ENCODE measurements around the gene TIGD1. TPM values are rescaled to one million over a fixed set of nuclear protein-coding genes. Genes with fewer than 3 reads are reported as not detected.

Gene TIGD1
- total RNA-seq, 1 experiment from 2014 or later, result 6.0 TPM

GRCh38 chr2:232569541-232569940 lies 19.2 kb upstream of the TIGD1 start:
- ChIA-PET CTCF (no interaction called here), RAD21 (ENCODE audit: low non-redundant PET in 1 of 2, low total read pairs in 2 of 2, uncharacterized antibody in 2 of 2, unreplicated experiment in 2 of 2) (no interaction called here)

DNA sequence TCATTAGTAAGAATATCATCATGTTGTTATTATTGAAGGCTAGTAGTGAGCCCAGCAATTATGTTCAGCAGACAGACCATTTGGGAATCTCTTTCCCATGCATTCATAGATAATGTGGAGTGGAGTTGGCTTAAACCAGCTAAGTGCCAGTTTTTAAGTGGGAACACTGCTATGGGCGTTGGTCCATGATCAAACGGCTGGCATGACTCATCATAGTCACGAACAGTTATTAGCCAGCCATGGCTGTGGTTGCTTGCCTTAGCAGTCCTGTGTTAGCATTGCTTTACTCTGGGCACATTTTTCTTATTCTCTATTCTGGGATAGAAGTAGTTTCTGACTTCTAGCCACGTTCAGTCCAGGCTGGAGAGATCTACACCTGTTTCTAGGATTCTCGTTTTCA lies 17.8 kb upstream of the TIGD1 start:
- peak overlapping the region; percentile 38 for H3K9ac ChIP-seq (ENCODE audit: low read length)
- H4K20me1 ChIP-seq (ENCODE audit: insufficient read depth), result no peaks in the 10 kb centered on the region
- H2AFZ ChIP-seq (ENCODE audit: low read depth, low read length, poor library complexity, severe bottlenecking), result no peak overlapping the region
- no peaks in the 10 kb centered on the region for H3K79me2 ChIP-seq (ENCODE audit: insufficient read depth, low read length)
- no peaks in the 10 kb centered on the region for H3K9me2 ChIP-seq (ENCODE audit: insufficient read depth)
- intact Hi-C loops (cut with micrococcal nuclease), result no loop called here
- H3K4me2 ChIP-seq (ENCODE audit: low read length), result peak overlapping the region; percentile 65
- peak overlapping the region; percentile 52; the same call in 1 of the 2 replicates for H3K27ac ChIP-seq (ENCODE audit: low read depth, low read length)
- peak overlapping the region in 1 of 2 experiments; percentile 37; a peak in 2 of 4 replicates for H3K4me3 ChIP-seq (replicated peaks in 1 of 2; ENCODE audit: low read depth in 1 of 2, low read length in 2 of 2)
- H3K36me3 ChIP-seq (ENCODE audit: control insufficient read depth in 1 of 2, insufficient read depth in 2 of 2, low read length in 2 of 2), result peaks cover 20 to 47% of the 10 kb centered on the region in 2 experiments; a peak in 3 of 4 replicates
- ChIA-PET RAD21 (ENCODE audit: low non-redundant PET in 1 of 2, low total read pairs in 2 of 2, uncharacterized antibody in 2 of 2, unreplicated experiment in 2 of 2) (no interaction called here), CTCF (no interaction called here), POLR2A (interaction anchor here (2.0 kb wide), 1 partner anchor 18 kb away, joined by 6 read pairs; the partner anchor contains the start of genes EIF4E2 and TIGD1)
- BruUV-seq (replicated peaks), result no TSS peak
- peaks cover 15 to 23% of the 10 kb centered on the region in 2 experiments for H3K4me1 ChIP-seq (ENCODE audit: control insufficient read depth in 1 of 2, insufficient read depth in 2 of 2, low read length in 2 of 2)
- H3K9me3 ChIP-seq (ENCODE audit: control insufficient read depth in 1 of 2, insufficient read depth in 1 of 2, low read depth in 1 of 2, low read length in 2 of 2), result no peaks in the 10 kb centered on the region
- H3K27me3 ChIP-seq (ENCODE audit: insufficient read depth, low read length), result no peaks in the 10 kb centered on the region
- DNase-seq (ENCODE audit: low read depth, low spot score) (peak; percentile 48), ATAC-seq (peak; percentile 92)
- TF ChIP-seq, protein P1, sequence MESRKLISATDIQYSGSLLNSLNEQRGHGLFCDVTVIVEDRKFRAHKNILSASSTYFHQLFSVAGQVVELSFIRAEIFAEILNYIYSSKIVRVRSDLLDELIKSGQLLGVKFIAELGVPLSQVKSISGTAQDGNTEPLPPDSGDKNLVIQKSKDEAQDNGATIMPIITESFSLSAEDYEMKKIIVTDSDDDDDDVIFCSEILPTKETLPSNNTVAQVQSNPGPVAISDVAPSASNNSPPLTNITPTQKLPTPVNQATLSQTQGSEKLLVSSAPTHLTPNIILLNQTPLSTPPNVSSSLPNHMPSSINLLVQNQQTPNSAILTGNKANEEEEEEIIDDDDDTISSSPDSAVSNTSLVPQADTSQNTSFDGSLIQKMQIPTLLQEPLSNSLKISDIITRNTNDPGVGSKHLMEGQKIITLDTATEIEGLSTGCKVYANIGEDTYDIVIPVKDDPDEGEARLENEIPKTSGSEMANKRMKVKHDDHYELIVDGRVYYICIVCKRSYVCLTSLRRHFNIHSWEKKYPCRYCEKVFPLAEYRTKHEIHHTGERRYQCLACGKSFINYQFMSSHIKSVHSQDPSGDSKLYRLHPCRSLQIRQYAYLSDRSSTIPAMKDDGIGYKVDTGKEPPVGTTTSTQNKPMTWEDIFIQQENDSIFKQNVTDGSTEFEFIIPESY (IDR thresholded peaks at IDR 0.05; ENCODE audit: extremely low read depth, insufficient replicate concordance, low read length), result no peak
- TF ChIP-seq ELF1 (IDR thresholded peaks at IDR 0.05; ENCODE audit: borderline replicate concordance, low read depth) (no peak), TCF7L2 (IDR thresholded peaks at IDR 0.05; ENCODE audit: borderline replicate concordance, extremely low read depth, insufficient read depth, insufficient read length) (peak; percentile 91), CTCF (IDR thresholded peaks at IDR 0.05 in 2 of 3, conservative IDR thresholded peaks at IDR 0.05 in 1 of 3; ENCODE audit: borderline replicate concordance in 1 of 3, insufficient read depth in 1 of 3, low read depth in 2 of 3, low read length in 2 of 3) (no peak), EZH2phosphoT487 (IDR thresholded peaks at IDR 0.05; ENCODE audit: borderline replicate concordance) (no peak), CBX3 (IDR thresholded peaks at IDR 0.05; ENCODE audit: low read depth) (peak; percentile 71; the same call in 1 of the 2 replicates)
- TF ChIP-seq, protein P2, sequence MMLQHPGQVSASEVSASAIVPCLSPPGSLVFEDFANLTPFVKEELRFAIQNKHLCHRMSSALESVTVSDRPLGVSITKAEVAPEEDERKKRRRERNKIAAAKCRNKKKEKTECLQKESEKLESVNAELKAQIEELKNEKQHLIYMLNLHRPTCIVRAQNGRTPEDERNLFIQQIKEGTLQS (IDR thresholded peaks at IDR 0.05), result no peak

More at GRCh38 chr2:232569541-232569940, 19.2 kb upstream of the TIGD1 start:
- intact Hi-C loops (cut with micrococcal nuclease), result no loop called here
- POLR2A ChIA-PET, result no interaction called here
- H3K27ac ChIP-seq (ENCODE audit: low read depth, low read length), result no peak overlapping the region
- no peak overlapping the region for H3K9ac ChIP-seq (ENCODE audit: low read length)
- H4K20me1 ChIP-seq (ENCODE audit: insufficient read depth), result no peaks in the 10 kb centered on the region
- no peaks in the 10 kb centered on the region for H3K9me3 ChIP-seq (ENCODE audit: control insufficient read depth in 1 of 2, insufficient read depth in 1 of 2, low read depth in 1 of 2, low read length in 2 of 2)
- H3K79me2 ChIP-seq (ENCODE audit: insufficient read depth, low read length), result no peaks in the 10 kb centered on the region
- no peak for DNase-seq (ENCODE audit: low read depth, low spot score)
- peaks cover 15 to 23% of the 10 kb centered on the region in 2 experiments for H3K4me1 ChIP-seq (ENCODE audit: control insufficient read depth in 1 of 2, insufficient read depth in 2 of 2, low read length in 2 of 2)
- no peak for ATAC-seq
- H3K4me3 ChIP-seq (replicated peaks in 1 of 2; ENCODE audit: low read depth in 1 of 2, low read length in 2 of 2), result no peak overlapping the region
- no peaks in the 10 kb centered on the region for H3K27me3 ChIP-seq (ENCODE audit: insufficient read depth, low read length)
- H3K36me3 ChIP-seq (ENCODE audit: control insufficient read depth in 1 of 2, insufficient read depth in 2 of 2, low read length in 2 of 2), result peaks cover 17 to 42% of the 10 kb centered on the region in 2 experiments; a peak in 3 of 4 replicates
- no peaks in the 10 kb centered on the region for H3K9me2 ChIP-seq (ENCODE audit: insufficient read depth)
- no peak overlapping the region for H3K4me2 ChIP-seq (ENCODE audit: low read length)
- BruUV-seq (replicated peaks), result no TSS peak
- no peak for TF ChIP-seq POLR2A (IDR thresholded peaks at IDR 0.05; ENCODE audit: borderline replicate concordance, extremely low read depth, insufficient read depth, insufficient read length)
- TF ChIP-seq JUND (IDR thresholded peaks at IDR 0.05), result no peak
- no peak for TF ChIP-seq EZH2phosphoT487 (IDR thresholded peaks at IDR 0.05; ENCODE audit: borderline replicate concordance)
- TF ChIP-seq CEBPB (IDR thresholded peaks at IDR 0.05; ENCODE audit: low read depth), result no peak
- no peak for TF ChIP-seq EZH2 (IDR thresholded peaks at IDR 0.05)
- no peak for TF ChIP-seq TCF7L2 (IDR thresholded peaks at IDR 0.05; ENCODE audit: borderline replicate concordance, extremely low read depth, insufficient read depth, insufficient read length)
- TF ChIP-seq POLR2AphosphoS5 (IDR thresholded peaks at IDR 0.05; ENCODE audit: low read depth, low read length), result no peak
- no peak for TF ChIP-seq YY1 (IDR thresholded peaks at IDR 0.05; ENCODE audit: extremely low read depth, insufficient replicate concordance, low read depth, low read length)
- TF ChIP-seq RAD21 (IDR thresholded peaks at IDR 0.05; ENCODE audit: low read depth), result no peak
- no peak for TF ChIP-seq FOSL1 (IDR thresholded peaks at IDR 0.05; ENCODE audit: low read depth)
- TF ChIP-seq, protein P2 (IDR thresholded peaks at IDR 0.05), result no peak
- no peak for TF ChIP-seq MAX (IDR thresholded peaks at IDR 0.05)
- TF ChIP-seq SP1 (IDR thresholded peaks at IDR 0.05; ENCODE audit: low read depth), result no peak
- TF ChIP-seq ELF1 (IDR thresholded peaks at IDR 0.05; ENCODE audit: borderline replicate concordance, low read depth), result no peak
- TF ChIP-seq ZFX (IDR thresholded peaks at IDR 0.05), result no peak
- TF ChIP-seq SRF (IDR thresholded peaks at IDR 0.05; ENCODE audit: low read depth), result no peak
- no peak overlapping the region for H2AFZ ChIP-seq (ENCODE audit: low read depth, low read length, poor library complexity, severe bottlenecking)
